Measurements from ENCODE around the gene RTBDN. TPM values are rescaled to one million over a fixed set of nuclear protein-coding genes. Genes with fewer than 3 reads are reported as not detected.

RTBDN gene
- total and polyA plus RNA-seq, 10 of the 15 experiments (the other 5 are each of a cell fraction or from before 2014, with no cell fraction given): 0.45 TPM; not detected in 9

DNA sequence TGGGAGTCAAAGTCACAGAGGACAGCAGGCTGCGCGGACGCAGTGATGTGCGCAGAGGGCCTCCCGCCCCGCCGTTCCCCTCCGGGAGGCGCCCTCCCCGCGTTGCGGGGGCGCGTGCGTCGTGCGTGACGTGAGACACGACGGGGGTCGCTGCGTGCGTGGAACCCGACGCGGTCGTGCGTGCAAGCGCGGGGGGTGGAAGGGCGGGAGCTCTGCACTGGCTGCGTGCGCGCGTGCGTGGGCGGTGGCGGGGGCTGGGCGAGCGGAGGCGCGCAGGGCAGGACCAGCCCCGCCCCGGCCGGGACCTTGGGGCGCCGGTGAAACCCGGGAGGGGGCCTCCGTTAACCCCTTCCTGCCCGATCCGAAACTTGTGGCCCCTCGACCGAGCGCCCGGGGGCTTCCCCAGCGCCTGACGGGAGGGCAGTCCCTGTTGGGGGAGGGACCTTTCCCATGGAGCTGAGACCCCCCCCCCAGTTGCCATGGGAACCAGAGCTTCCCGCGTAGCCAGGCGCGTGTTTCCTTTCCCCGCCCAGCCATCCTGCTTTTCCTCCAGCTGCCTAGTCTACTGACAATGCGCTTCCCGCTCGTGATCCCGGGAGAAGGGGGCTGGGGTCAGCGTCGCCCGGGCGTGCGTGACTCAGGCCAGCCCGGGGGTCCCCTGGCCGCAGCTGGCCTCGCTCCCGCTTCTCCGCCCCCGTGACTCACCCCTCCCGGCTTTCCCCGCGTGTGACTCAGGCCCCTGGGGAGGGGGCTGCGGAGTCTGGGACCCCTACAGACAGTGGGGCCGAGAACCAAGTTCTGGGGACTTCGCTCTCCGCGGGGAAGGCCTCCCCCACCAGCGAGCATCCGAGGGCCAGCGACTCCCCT is 51.7 kb downstream of the RTBDN start (continued):
- TF ChIP-seq, protein P1, sequence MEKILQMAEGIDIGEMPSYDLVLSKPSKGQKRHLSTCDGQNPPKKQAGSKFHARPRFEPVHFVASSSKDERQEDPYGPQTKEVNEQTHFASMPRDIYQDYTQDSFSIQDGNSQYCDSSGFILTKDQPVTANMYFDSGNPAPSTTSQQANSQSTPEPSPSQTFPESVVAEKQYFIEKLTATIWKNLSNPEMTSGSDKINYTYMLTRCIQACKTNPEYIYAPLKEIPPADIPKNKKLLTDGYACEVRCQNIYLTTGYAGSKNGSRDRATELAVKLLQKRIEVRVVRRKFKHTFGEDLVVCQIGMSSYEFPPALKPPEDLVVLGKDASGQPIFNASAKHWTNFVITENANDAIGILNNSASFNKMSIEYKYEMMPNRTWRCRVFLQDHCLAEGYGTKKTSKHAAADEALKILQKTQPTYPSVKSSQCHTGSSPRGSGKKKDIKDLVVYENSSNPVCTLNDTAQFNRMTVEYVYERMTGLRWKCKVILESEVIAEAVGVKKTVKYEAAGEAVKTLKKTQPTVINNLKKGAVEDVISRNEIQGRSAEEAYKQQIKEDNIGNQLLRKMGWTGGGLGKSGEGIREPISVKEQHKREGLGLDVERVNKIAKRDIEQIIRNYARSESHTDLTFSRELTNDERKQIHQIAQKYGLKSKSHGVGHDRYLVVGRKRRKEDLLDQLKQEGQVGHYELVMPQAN (conservative IDR thresholded peaks at IDR 0.05): peak; percentile 66
- TF ChIP-seq, protein P2, sequence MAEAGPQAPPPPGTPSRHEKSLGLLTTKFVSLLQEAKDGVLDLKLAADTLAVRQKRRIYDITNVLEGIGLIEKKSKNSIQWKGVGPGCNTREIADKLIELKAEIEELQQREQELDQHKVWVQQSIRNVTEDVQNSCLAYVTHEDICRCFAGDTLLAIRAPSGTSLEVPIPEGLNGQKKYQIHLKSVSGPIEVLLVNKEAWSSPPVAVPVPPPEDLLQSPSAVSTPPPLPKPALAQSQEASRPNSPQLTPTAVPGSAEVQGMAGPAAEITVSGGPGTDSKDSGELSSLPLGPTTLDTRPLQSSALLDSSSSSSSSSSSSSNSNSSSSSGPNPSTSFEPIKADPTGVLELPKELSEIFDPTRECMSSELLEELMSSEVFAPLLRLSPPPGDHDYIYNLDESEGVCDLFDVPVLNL (IDR thresholded peaks at IDR 0.05; ENCODE audit: low read depth, low read length): 0 out of 2 replicates have a peak, but pooled peaks have one; percentile 6
- peak; percentile 54 for TF ChIP-seq KLF5 (IDR thresholded peaks at IDR 0.05; ENCODE audit: partially characterized antibody)
- peak; percentile 41; the same call in 1 of the 2 replicates for TF ChIP-seq HCFC1 (IDR thresholded peaks at IDR 0.05; ENCODE audit: low read length)
- peak; percentile 73 for TF ChIP-seq POLR2A (IDR thresholded peaks at IDR 0.05; ENCODE audit: low read depth, low read length)
- peak; percentile 26; the same call in 1 of the 2 replicates for TF ChIP-seq SPI1 (IDR thresholded peaks at IDR 0.05; ENCODE audit: borderline replicate concordance, insufficient read depth, low read depth, low read length)
- TF ChIP-seq BCL11A (IDR thresholded peaks at IDR 0.05; ENCODE audit: low read depth, low read length): peak; percentile 14; the same call in 1 of the 2 replicates
- no peak for TF ChIP-seq KAT2A (conservative IDR thresholded peaks at IDR 0.05; ENCODE audit: control insufficient read depth, low read depth, low read length)
- TF ChIP-seq CBFB (IDR thresholded peaks at IDR 0.05; ENCODE audit: low read depth): no peak
